Suppressor macrophage treated with lipopolysaccharide for 4 hours (primary cell): Measurements from ENCODE around the gene NEDD9.

ENCODE experiments used
- DNase-seq: peaks from one replicate; pipeline ENCODE4 v3.0.0-alpha.2; 2020

NEDD9 gene

DNA sequence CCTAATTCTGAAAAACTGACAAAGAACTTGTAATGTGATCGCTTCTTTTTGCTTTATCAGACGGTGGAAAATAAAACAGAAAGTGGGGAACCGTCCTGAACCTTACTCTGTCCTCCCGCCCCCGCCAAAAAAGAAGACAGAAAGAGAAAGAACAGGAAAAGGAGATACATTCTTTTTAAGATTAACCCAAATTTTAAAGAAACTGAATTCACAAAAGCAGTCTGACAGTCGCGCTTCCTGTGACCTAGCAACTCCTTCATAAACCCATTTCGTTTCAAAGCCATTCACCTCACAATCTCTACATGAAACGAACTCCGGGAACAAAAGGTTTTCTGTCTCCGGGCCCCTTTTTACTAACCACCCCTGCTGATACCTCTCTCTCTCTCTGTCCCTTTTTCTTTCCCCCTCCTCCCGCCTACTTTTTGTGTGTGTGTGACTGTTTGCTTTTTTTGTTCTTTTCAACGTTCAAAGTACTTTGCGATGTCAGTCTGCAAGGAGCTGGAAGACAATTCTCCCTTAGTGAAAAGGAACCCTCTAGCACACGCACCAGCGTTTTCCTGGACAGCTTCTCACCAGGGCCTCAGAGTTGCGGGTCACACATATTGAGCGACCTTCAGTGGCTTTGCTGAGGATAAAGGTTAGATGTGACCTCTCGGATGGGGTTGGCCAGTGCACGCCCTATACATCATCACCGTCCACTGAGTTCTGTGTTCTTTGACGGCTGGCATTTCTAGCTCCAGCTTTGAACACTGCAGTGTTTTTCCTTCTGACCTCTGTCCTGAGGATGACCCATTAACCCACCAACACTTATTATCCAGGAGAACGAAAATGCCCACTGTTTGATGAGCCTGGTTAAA lies 530 bp upstream of the NEDD9 start:
- DNase-seq = peak; percentile 95

DNA sequence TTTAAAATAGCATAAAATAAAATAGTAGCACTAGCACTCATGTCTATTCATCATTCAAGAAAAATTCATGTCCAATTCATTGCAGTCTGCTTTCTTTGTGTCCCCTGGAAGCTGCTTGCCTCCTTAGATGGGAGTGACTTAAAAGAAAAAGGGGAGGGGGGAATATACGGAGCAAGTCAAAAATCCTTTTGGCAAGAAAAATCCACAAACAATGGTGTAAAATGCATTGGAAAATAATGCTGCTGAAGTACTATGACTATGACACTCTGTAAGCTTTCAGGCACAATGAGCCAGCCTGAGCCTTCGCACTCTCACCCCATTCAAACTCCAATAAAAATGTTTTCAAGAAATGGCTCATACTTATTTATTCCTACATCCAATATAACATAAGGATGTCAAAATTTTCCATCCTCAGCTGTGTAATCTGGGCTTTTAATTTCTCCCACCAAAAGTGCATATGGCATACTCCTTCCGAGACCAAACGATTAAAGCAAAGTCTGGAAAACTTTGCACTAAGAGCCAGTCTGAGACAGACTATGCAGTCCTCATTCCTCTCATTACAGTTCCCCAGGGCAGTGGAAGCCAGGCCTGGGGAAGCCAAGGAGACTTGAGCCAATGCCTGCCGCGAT lies 790 bp downstream of the NEDD9 start:
- DNase-seq = no peak

- no peak for DNase-seq
These were observed 1.4 kb downstream of the NEDD9 start for GRCh38 chr6:11231108-11231463.

DNA sequence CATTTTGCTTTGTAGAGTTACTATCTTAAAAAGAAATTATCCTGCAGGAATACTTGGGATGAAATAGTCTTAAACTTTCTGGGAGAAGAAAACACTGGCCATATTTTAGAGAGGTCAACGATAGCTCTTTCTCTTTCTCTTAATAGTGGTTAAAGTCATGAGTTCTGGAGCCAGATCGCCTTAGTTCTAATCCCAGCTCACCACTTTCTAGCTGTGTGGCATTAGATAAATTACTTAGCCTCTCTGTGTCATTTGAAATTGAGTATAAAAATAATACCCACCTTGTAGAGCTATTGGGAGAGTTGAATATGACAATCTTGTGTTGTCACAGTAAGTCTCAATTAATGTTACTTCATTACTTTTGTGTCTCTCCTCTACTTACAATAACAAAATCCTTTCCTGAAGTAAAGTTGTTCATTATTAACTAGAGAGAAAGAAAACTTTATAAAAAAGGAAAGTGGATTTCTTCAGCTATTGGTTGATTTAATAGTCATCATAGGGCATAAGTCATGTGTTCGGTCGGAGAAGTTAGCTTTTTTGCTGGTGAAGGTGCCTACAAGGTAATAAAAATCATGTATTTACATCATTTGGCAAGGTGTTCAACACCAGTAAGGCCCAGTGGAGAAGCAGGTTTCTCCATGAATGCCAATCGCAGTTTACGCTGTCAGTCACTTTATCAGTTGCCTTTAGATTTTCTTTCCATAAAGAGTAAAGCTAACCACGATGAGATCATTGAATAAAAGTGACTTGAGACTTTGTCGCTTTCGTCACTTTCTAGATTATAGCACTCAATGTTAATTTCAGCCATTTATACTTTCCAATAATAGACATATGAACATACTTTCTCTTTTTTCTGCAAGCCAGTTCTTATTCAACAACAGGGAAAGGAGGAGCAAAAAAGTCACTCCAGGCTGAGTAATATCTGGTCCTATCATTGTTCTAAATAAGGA lies 2.0 kb downstream of the NEDD9 start:
- DNase-seq = peak; percentile 29

DNA sequence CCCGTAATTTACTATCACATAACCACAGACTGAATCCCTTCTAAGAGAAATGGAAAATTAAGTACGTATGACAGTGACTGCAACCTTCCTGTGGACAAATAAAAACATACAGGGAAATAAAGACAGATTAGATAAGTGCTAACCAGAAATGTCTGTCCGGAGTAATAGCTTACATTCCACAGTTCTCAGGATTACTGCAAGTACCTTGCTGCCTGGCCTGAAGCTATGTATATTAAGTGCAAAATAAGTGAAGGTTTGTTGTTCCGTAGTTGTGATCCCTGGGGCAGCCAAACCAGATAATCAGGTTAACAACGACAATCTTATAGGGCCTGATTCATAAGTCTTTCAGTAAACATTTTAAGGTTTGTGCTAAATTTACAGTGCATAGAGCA lies 2.8 kb downstream of the NEDD9 start:
- DNase-seq = no peak

DNA sequence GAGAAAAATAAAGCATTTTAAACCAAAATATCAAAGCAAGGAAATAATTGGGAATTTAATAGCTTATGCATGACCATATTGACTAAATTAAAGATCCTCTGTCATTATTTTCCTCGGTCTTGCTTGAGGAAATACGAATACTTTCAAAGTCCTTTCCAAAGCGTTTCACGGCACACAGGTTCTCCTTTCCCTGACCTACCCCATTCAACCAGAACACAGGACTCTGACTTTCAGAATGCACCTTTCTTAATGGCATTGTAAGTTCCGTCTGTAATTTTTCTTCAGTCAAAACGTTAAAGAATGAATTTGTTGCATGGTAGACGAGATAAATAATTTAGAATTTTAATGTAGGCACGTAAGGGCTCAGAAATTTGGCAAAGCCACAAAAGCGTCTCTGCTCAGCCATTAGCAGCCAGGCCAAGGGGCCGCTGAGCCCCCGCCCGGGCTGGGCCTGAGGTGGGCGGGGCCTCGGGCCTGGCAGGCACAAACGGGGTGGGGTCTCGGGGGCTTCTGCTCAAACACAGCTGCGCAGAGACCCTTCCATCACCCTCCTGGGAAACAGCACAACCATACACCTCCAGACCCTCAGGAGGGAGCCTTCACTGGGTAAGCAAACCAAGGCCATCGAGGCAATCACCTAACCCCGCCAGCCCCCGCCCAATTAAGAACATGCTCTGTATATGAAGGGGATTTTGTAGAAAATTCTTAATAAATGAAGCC lies 3.4 kb downstream of the NEDD9 start:
- no peak for DNase-seq

DNA sequence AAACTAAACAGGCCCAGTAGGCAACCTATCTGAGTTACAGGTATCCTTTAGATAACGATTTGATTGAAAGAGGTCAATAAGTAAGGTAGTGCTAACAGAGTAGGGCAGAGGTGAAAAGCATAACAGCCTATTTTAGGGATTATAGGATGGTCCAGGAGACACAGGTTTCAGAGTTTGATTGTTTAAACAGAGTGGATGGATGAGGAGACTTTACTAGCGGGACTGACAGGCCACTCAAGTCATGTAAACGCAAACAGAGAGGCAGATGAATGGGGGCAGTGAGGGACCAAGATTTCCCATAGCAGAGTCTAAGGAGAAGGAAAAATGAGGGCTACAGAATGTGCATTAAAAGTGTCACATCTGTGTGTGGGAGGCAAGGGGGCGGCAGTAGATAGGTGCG lies 4.8 kb downstream of the NEDD9 start:
- no peak for DNase-seq

- DNase-seq = no peak
These were observed 6.5 kb downstream of the NEDD9 start for GRCh38 chr6:11226005-11226404.

DNA sequence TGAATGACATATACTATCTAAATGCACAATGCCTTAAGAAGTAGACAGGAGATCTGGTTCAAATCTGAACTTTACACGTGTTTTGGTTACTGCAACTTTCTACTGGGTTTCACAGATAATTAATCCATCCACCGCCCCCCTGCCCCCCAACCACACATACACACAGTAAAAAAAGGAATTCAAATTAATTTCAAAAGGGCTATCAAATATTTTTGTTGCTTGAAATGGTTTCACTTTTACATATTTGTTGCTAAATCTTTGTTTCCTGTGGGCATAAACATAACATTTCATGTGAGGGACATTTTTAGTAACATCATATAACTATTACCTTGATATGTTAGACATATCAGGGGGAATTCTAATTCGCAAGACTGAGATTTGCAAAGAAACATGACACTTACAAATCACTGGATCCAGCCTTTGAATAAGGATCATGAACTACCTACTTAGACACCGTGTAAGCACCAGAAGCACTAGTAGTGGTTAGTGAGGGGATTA lies 7.5 kb downstream of the NEDD9 start:
- DNase-seq = no peak

DNA sequence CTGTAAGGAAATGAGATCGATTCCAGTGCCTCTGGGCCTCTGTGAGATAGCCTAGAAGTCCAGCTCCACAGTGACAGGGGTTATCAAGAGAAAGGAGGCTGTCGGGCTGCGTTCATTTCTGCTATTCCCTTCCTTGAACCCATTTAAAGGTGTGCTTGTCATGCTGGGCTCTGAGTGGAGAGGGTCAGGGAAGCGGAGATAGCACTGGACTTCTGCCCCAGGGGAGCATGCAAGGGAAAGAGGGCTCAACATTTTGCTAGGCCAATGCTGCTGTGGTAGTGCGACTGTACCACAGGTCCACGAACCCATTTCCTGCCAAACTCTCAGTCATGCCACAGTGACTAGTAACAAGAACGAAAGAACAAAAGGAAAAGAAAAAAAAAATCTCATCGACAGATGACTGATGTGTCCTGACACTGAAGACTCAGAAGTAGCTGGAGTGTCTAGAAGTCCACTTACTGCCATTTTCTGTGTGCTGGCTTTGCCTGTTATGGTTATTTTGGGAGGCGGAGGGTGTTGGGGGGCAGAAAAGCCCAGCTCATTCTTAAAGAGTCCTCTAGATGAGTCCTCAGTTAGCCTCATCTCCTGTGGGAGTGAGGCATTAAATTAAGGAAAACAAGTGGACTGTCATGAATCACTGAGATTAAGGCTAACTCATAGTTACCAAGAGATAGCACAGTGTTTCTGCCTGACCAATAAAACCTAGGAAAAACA lies 8.1 kb downstream of the NEDD9 start:
- DNase-seq = no peak

DNA sequence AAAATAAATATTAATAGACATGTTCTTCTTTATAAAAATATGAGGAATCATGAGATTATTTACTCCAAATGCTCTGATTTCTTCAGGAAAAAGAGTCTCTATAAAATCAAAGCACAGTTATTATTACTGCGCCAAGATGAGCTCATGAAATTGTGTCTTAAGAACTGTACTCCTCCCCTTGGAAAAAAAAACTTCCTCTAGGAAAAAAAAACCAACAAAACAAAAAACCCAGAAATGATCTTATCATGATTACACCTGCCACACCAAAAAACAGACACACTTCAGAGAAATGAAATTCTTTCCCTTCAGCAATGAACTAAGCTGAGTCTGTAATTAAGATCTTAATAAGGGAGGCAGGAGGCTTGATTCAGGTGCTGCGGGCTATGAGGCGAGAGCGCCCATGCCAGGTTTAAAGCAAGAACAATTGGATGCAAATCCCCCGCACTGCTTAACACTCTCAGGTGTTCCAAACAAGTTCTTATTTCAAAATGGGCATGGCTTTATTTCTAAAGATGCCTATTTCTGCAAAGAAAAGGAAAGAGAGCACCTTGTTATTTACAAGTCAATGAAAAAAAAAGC lies 9.1 kb downstream of the NEDD9 start:
- no peak for DNase-seq

DNA sequence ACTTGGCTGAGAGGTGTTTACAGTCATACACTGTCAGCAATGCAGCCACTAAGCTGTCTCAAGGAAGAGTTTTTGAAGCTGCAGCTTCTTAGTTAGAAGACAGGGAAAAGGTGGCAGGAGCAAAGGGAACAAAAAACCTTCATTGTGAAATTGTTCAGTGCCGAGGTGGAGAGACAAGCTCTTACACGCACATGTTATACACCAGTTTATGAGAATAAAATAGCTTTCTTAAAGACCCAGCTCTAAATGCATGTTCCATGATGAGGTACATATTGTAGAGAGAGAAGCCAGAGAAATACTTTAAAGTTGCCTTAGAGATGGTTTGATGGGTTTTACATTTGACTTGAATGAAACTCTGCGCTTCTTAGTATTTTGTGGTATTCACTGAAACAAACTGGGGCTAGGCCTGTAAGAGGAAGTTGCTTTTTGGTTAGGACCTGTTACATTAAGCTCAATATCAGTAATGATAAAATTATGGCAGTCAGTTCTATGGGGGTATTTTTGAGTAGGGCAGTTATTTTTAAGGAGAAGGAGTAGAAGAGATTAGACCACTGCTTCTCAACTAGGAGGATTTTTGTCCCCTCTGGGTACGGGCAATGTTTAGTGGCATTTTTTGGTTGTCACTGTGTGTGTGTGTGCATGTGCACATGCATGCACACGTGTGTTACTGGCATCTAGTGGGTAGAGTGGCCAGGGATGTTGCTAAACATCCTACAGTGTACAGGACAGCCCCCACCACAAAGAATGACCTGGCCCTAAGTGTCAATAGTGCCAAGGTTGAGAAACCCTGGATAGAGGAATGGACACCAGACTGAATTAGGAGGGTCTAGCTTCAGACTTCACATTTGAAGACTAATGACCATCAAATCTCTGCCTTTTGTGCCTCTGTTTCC lies 9.8 kb downstream of the NEDD9 start:
- no peak for DNase-seq

DNA sequence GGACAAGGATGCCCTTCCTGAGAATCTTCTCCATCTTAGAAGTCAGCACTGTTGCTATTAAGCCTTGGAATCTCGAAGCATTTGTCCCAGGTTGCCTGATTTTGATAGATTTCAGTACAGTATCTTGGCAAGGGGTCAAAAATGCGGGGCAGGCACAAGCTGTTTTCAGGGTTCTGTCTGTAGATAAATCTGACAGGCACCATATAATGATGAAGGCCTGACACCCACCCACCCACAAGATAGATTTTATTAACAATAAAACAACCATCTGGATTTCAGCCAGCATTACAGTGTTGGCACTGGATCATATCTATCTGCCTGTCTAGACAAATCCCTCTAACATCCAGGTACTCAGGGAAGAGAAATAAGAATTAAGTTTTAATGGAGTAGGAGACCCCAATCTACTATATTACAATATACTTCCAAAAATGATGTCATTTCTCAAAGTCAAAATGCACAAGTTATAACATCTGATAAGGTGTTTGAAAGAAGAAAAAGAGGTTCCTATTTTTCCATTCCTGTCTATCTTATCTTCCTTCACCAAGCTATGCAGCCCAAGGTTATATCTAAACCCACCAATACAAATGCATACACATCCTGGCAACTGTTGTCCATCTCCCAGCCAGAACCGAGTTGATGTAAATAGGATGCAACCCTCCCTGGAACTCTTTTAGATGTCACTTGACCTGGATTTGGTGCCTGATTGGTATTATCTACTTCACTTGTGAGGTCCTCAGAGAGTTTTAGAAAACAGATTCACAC lies 10.7 kb downstream of the NEDD9 start:
- no peak for DNase-seq

GRCh38 chr6:11219400-11219834 lies 13.1 kb downstream of the NEDD9 start:
- no peak for DNase-seq

- DNase-seq = peak; percentile 66
These were observed 13.7 kb downstream of the NEDD9 start for GRCh38 chr6:11218538-11219399.

DNA sequence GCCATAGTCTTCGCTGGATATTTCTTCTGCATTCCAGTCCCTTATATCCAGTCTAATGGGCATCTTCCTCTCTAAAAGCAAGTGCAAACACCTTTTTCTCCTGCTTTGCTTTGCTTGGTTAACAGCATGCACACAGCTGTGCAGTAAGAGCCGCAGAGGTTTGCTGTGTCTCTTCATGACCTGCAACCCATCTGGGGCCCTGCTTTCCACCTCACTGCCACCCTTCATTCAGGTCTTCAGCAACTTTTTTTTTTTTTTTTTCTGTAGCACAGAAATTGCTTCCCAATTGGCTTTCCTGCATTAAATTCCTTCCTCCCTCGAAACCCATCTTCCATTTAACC lies 14.4 kb downstream of the NEDD9 start:
- DNase-seq = no peak

DNA sequence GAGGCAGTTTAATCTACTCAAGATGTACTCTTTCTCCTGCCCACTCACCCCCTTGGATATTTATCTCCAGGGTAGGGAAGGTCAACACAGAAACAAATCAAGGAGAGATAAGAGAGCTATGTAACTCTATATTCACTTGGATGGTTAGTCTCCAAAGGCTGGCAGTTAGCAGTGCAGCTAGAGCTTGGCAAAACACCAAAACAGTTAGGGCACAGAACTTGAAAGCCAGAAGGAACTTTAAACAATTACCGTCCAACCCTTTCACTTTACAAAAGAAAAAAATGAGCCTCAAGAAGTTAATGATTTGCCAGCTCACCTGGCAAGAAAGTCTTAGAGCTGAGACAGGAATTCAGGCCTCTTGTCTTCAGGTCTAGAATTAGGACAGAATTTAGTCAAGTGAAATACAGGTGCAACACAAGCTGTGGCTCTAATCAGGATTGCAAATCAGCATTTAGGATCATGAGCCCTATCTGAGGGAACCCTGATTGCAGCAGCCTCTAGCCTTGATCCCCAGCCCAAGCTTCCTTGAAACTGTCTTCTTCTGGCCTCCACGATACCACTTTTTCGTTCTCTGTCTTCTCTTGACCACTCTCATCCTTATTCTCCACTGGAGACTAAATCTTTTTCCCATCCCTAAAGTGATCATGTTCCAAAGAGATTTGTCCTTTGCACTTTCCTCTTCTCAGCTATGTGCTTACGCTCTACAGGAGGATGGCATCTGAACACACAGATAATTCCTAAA lies 14.9 kb downstream of the NEDD9 start:
- no peak for DNase-seq

DNA sequence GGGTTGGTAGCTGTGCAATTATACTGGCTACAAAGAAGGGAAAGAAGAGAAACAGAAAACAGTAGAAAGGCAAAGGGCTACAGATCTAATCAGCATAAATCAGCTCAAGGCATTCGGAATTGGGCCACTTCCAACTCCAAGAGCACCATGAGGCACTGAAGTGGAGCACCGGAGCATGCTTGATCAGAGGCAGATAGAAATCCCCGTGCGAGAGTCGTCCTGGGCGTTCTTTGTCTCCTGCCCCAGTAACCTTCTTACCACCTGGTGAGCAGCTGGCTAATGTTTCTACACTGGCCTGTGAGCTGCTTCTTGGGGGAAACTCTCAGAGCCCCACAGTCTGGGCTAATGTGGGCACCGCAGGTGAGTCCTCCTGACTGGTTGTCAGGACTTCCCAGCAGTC lies 16.7 kb downstream of the NEDD9 start:
- no peak for DNase-seq
